Ascending aorta (tissue), 2 donors: ENCODE data around the gene UROD. TPM values are rescaled to one million over a fixed set of nuclear protein-coding genes. Genes with fewer than 3 reads are reported as not detected.
"Not testable (repeated sequence)": the region's sequence is repeated elsewhere in the genome, so short reads cannot be mapped to it uniquely, and the experiment has no call there.

ENCODE experiments used
- DNase-seq, 2 donors: peaks; one replicate each; pipeline ENCODE4 v3.0.0-alpha.2; 2019; ENCODE audit warnings: low spot score in 2 of 2
- H3K27ac ChIP-seq, 2 donors: fragments of 200-600 bp; sonication (generic); one replicate each; pipeline ENCODE4 v1.5.1; 2016 to 2017; ENCODE audit warnings: mild to moderate bottlenecking in 1 of 2
- H3K27me3 ChIP-seq: fragments of 200-600 bp; sonication (generic); one replicate; pipeline ENCODE4 v1.5.1; 2017
- H3K36me3 ChIP-seq, 2 donors: fragments of 200-600 bp; sonication (generic); one replicate each; pipeline ENCODE4 v1.5.1; 2016
- H3K4me1 ChIP-seq, 2 donors: fragments of 200-600 bp; sonication (generic); one replicate each; pipeline ENCODE4 v1.5.1; 2016 to 2017; ENCODE audit warnings: mild to moderate bottlenecking in 1 of 2
- H3K4me3 ChIP-seq, 2 donors: fragments of 200-600 bp; sonication (generic); one replicate each; pipeline ENCODE4 v1.5.1; 2016 to 2017; ENCODE audit warnings: mild to moderate bottlenecking in 1 of 2
- H3K9me3 ChIP-seq, 2 donors: fragments of 200-600 bp; sonication (generic); one replicate each; pipeline ENCODE4 v1.5.1; 2016
- CTCF ChIP-seq, 3 experiments: fragments of 200-600 bp in 2 of 3; fragments of 450-650 bp in 1 of 3; sonication (generic) in 2 of 3; IDR thresholded peaks; one replicate each; pipeline ENCODE4 v1.5.1; 2016 to 2019; ENCODE audit warnings: antibody characterized with exemption in 3 of 3, mild to moderate bottlenecking in 1 of 3, moderate library complexity in 1 of 3
- intact Hi-C: fragments of 100-400 bp; cut with DNase I; formaldehyde crosslinking; loops from one replicate; pipeline ENCODE4 v1.15.1; 2023
- total RNA-seq: library from RNA; depleted of rRNA; stranded (reverse); fragments of >200 nt; gene quantifications from one replicate; pipeline ENCODE4 v1.1.0, GENCODE V29; 2016

Gene UROD
- total RNA-seq, 1 donor from 2014 or later, result 150 TPM

GRCh38 chr1:45059829-45060228 is 47.8 kb downstream of the UROD start:
- H3K27me3 ChIP-seq, result no peaks in the 10 kb centered on the region
- intact Hi-C loops, result no loop called here
- no peak overlapping the region for H3K27ac ChIP-seq
- H3K9me3 ChIP-seq, result no peaks in the 10 kb centered on the region
- DNase-seq, result no peak
- H3K36me3 ChIP-seq, result peaks cover 3 to 10% of the 10 kb centered on the region in 2 donors
- H3K4me3 ChIP-seq, result no peak overlapping the region
- no peaks in the 10 kb centered on the region for H3K4me1 ChIP-seq
- TF ChIP-seq CTCF (IDR thresholded peaks at IDR 0.05), result no peak

- DNase-seq, H3K9me3 ChIP-seq, intact Hi-C loops, H3K27ac ChIP-seq, H3K4me3 ChIP-seq, H3K4me1 ChIP-seq, H3K27me3 ChIP-seq, H3K36me3 ChIP-seq: not testable (repeated sequence)
These were observed 50.4 kb downstream of the UROD start for GRCh38 chr1:45062463-45062862.

- intact Hi-C loops, result no loop called here
- no peak for TF ChIP-seq CTCF (IDR thresholded peaks at IDR 0.05)
- H3K27ac ChIP-seq, result no peak overlapping the region
These were observed 53.0 kb downstream of the UROD start for GRCh38 chr1:45065083-45065482.

More at GRCh38 chr1:45065083-45065482, 53.0 kb downstream of the UROD start:
- H3K9me3 ChIP-seq, result no peaks in the 10 kb centered on the region
- no peaks in the 10 kb centered on the region for H3K27me3 ChIP-seq
- H3K36me3 ChIP-seq, result peaks cover 0 to under 1% of the 10 kb centered on the region in 2 donors
- no peaks in the 10 kb centered on the region for H3K4me1 ChIP-seq
- no peak for DNase-seq
- H3K4me3 ChIP-seq, result no peak overlapping the region

Other genes starting within 250 kb of the UROD start
- 1,693 TPM for gene RPS8, start 236.7 kb upstream of the UROD start, total RNA-seq
- not detected for gene BEST4, start 224.1 kb upstream of the UROD start, total RNA-seq
- gene PLK3, start 211.9 kb upstream of the UROD start, total RNA-seq, result 107 TPM
- not detected for gene DYNLT4, start 204.9 kb upstream of the UROD start, total RNA-seq
- 15.1 TPM for gene BTBD19, start 203.7 kb upstream of the UROD start, total RNA-seq
- gene PTCH2, start 169.0 kb upstream of the UROD start, total RNA-seq, result not detected
- 3.6 TPM for gene EIF2B3, start 25.7 kb upstream of the UROD start, total RNA-seq
- 32.1 TPM for gene HECTD3, start 930 bp upstream of the UROD start, total RNA-seq
- gene ZSWIM5, start 194.4 kb downstream of the UROD start, total RNA-seq, result 1.2 TPM